A673 (cell line): ENCODE data around the gene RPRD1B. TPM values are rescaled to one million over a fixed set of nuclear protein-coding genes. Genes with fewer than 3 reads are reported as not detected.

Source experiments
- total RNA-seq: library from RNA; stranded (reverse); gene quantifications from 2 replicates; pipeline ENCODE4 v1.2.3, GENCODE V29; 2021

The RPRD1B gene
- total RNA-seq, 1 experiment from 2014 or later, result 36.1 TPM

Other genes starting within 250 kb of the RPRD1B start
- 23.3 and 23.5 TPM in 2 replicates for gene VSTM2L, start 130.6 kb upstream of the RPRD1B start, total RNA-seq
- gene TTI1, start 290 bp upstream of the RPRD1B start, total RNA-seq, result 37.3 and 40.3 TPM in 2 replicates
- 0.43 and 0.85 TPM in 2 replicates for gene TGM2, start 131.5 kb downstream of the RPRD1B start, total RNA-seq
- not detected in 2 replicates for gene KIAA1755, start 227.0 kb downstream of the RPRD1B start, total RNA-seq